Gastroesophageal sphincter (tissue), 4 donors: Measurements from ENCODE around the gene NOP16. TPM values are rescaled to one million over a fixed set of nuclear protein-coding genes. Genes with fewer than 3 reads are reported as not detected.
A peak's percentile ranks its signal among the peaks of the same experiment; 100 is the strongest.

Experiments
- ATAC-seq: fragments of 150-250 bp; one replicate; pipeline ENCODE4 v1.9.1; 2016; ENCODE audit warnings: mild to moderate bottlenecking, moderate library complexity
- H3K27ac ChIP-seq, 4 donors: fragments of 200-600 bp; sonication (generic) in 3 of 4; 1 replicate in 3 of 4; 2 replicates in 1 of 4; pipeline ENCODE4 v1.5.1; 2016 to 2019
- H3K27me3 ChIP-seq: fragments of 200-600 bp; sonication (generic); one replicate; pipeline ENCODE4 v1.5.1; 2019
- H3K36me3 ChIP-seq, 2 donors: fragments of 200-600 bp; sonication (generic); one replicate each; pipeline ENCODE4 v1.5.1; 2019; ENCODE audit warnings: control low read depth in 1 of 2
- H3K4me1 ChIP-seq, 3 donors: fragments of 200-600 bp; sonication (generic); 1 replicate in 2 of 3; 2 replicates in 1 of 3; pipeline ENCODE4 v1.5.1; 2016 to 2019; ENCODE audit warnings: control low read depth in 2 of 3
- H3K4me3 ChIP-seq, 2 donors: fragments of 200-600 bp; sonication (generic); one replicate each; pipeline ENCODE4 v1.5.1; 2019; ENCODE audit warnings: mild to moderate bottlenecking in 1 of 2, moderate library complexity in 1 of 2
- H3K9me3 ChIP-seq, 3 donors: fragments of 200-600 bp; sonication (generic); one replicate each; pipeline ENCODE4 v1.5.1; 2017 to 2019; ENCODE audit warnings: control low read depth in 2 of 3
- EP300 ChIP-seq: sonication (generic); formaldehyde crosslinking; IDR thresholded peaks from one replicate; pipeline ENCODE4 v1.6.1; 2017; ENCODE audit warnings: antibody characterized with exemption, mild to moderate bottlenecking
- POLR2A ChIP-seq, 2 donors: fragments of 450-650 bp; IDR thresholded peaks; one replicate each; pipeline ENCODE4 v1.6.1; 2017; ENCODE audit warnings: antibody characterized with exemption in 2 of 2, mild to moderate bottlenecking in 2 of 2, moderate library complexity in 1 of 2
- POLR2AphosphoS5 ChIP-seq: sonication (generic); formaldehyde crosslinking; IDR thresholded peaks from one replicate; pipeline ENCODE4 v1.6.1; 2017; ENCODE audit warnings: antibody characterized with exemption
- WGBS, 2 donors: methylation state at CpG; one replicate each; pipeline ENCODE4 v1.1.5; 2018; ENCODE audit warnings: low coverage in 1 of 2; 5-methylcytosine and 5-hydroxymethylcytosine counted together
- total RNA-seq, 4 donors: library from RNA; depleted of rRNA; stranded (reverse); fragments of >200 nt; gene quantifications; one replicate each; pipeline ENCODE4 v1.1.0, GENCODE V29; 2016
- TF ChIP-seq, protein P1 (sequence below), 4 experiments: fragments of 200-600 bp in 2 of 4; fragments of 450-650 bp in 2 of 4; sonication (generic) in 1 of 4; IDR thresholded peaks; one replicate each; pipeline ENCODE4 v1.5.1; 2017 to 2019; ENCODE audit warnings: antibody characterized with exemption in 4 of 4, mild to moderate bottlenecking in 2 of 4, moderate library complexity in 2 of 4

Gene NOP16
- total RNA-seq, 4 donors from 2014 or later = 9.1 to 22.3 (median 14.3) TPM

DNA sequence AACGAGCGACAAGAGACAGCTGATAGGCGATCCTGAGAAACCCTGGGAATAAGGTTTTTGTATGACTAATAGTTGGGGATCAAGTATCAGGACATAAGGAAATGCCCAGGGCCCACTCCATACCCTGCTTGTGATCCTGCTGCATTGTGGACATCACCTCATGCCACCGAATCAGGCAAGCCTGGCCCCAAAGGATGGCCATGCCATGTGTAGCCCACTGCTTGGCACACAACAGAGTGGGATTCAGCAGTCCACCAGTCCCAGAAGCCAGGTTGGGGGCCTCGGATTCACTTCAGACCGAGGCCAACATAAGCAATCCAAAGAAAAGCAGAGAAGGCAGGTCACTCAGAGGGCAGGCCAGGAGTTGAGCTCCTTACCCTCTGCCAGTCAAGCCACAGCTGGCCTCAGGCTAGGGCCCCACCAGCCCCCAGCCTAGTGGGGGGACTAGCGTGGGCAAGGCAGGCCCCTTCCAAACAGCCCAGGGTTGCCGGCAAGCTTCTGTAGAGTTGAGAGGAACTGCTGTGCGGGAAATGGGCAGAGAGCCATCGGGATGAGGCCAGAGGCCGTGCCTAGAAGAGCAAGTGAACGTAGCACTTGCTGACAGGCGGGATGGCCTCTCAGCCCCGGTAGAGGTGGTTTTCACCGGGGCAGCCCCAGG lies 5.0 kb downstream of the NOP16 start:
- Histone ChIP-seq H3K27me3 (no peaks in the 10 kb centered on the region), H3K4me1 (peaks cover 6 to 37% (median 7%) of the 10 kb centered on the region in 3 donors), H3K36me3 (peaks cover 0 to 40% of the 10 kb centered on the region in 2 donors), H3K9me3 (no peaks in the 10 kb centered on the region), H3K4me3 (no peak overlapping the region), H3K27ac (peak overlapping the region in 1 of 4 donors; percentile 83)
- ATAC-seq = no peak
- WGBS, 2 donors = 94% methylated on average over 9 of the region's 15 CpGs; no CpG with 5 or more reads in 1 of the 2 donors
- TF ChIP-seq, protein P1, sequence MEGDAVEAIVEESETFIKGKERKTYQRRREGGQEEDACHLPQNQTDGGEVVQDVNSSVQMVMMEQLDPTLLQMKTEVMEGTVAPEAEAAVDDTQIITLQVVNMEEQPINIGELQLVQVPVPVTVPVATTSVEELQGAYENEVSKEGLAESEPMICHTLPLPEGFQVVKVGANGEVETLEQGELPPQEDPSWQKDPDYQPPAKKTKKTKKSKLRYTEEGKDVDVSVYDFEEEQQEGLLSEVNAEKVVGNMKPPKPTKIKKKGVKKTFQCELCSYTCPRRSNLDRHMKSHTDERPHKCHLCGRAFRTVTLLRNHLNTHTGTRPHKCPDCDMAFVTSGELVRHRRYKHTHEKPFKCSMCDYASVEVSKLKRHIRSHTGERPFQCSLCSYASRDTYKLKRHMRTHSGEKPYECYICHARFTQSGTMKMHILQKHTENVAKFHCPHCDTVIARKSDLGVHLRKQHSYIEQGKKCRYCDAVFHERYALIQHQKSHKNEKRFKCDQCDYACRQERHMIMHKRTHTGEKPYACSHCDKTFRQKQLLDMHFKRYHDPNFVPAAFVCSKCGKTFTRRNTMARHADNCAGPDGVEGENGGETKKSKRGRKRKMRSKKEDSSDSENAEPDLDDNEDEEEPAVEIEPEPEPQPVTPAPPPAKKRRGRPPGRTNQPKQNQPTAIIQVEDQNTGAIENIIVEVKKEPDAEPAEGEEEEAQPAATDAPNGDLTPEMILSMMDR (IDR thresholded peaks at IDR 0.05) = no peak
- no peak for TF ChIP-seq EP300
- no peak for TF ChIP-seq POLR2A (IDR thresholded peaks at IDR 0.05)
- no peak for TF ChIP-seq POLR2AphosphoS5

- Histone ChIP-seq H3K4me3 (no peak overlapping the region), H3K9me3 (no peaks in the 10 kb centered on the region), H3K27ac (peak overlapping the region in 2 of 4 donors; percentile 80 to 83), H3K36me3 (peaks cover 0 to 40% of the 10 kb centered on the region in 2 donors), H3K27me3 (no peaks in the 10 kb centered on the region), H3K4me1 (peaks cover 5 to 31% (median 7%) of the 10 kb centered on the region in 3 donors)
- TF ChIP-seq EP300 (no peak), POLR2A (IDR thresholded peaks at IDR 0.05) (no peak), POLR2AphosphoS5 (no peak)
- TF ChIP-seq, protein P1 (IDR thresholded peaks at IDR 0.05) = no peak
- WGBS, 2 donors = 100% methylated on average over 1 of the region's 3 CpGs; no CpG with 5 or more reads in 1 of the 2 donors
- ATAC-seq = no peak
These were observed 5.7 kb downstream of the NOP16 start for GRCh38 chr5:176382721-176383120.

DNA sequence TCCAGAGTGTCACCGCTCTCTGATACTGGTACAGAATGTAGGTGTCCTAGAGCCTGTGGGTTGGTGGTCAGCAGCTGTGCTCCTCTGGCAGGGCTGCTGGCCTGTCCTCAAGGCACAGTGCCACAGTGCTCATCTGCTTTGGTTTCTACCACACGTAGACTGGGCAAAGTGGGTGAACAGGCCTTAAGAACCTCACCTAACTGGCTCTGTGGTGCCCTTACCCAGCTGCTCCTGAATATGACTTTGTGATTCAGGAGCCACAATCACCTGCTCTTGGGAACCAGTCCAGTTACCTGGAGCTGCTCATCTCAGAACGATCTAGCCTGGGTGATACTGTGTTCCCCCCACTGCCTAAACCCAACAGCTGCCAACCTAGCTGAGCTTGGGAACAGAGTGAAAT lies 6.4 kb downstream of the NOP16 start:
- TF ChIP-seq EP300 = no peak
- TF ChIP-seq, protein P1 (IDR thresholded peaks at IDR 0.05) = no peak
- no peak for TF ChIP-seq POLR2AphosphoS5
- no peak for TF ChIP-seq POLR2A (IDR thresholded peaks at IDR 0.05)
- H3K27ac ChIP-seq = peak overlapping the region; percentile 34 to 83 (median 80)
- no peaks in the 10 kb centered on the region for H3K9me3 ChIP-seq
- ATAC-seq = no peak
- no peak overlapping the region for H3K4me3 ChIP-seq
- no peaks in the 10 kb centered on the region for H3K27me3 ChIP-seq
- H3K4me1 ChIP-seq = peaks cover 0 to 23% (median 0%) of the 10 kb centered on the region in 3 donors
- 75% methylated on average over 1 of the region's 3 CpGs; no CpG with 5 or more reads in 1 of the 2 donors for WGBS, 2 donors
- peaks cover 0 to 40% of the 10 kb centered on the region in 2 donors for H3K36me3 ChIP-seq

GRCh38 chr5:176381423-176381822 lies 7.0 kb downstream of the NOP16 start:
- ATAC-seq = peak; percentile 75
- 22 to 41% methylated on average over 3 of the region's 3 CpGs for WGBS, 2 donors
- H3K4me3 ChIP-seq = no peak overlapping the region
- peaks cover 0 to 19% (median 0%) of the 10 kb centered on the region in 3 donors for H3K4me1 ChIP-seq
- no peaks in the 10 kb centered on the region for H3K9me3 ChIP-seq
- H3K36me3 ChIP-seq = peaks cover 0 to 40% of the 10 kb centered on the region in 2 donors
- peak overlapping the region; percentile 34 to 83 (median 80) for H3K27ac ChIP-seq
- H3K27me3 ChIP-seq = no peaks in the 10 kb centered on the region
- TF ChIP-seq POLR2AphosphoS5 (peak; percentile 48), EP300 (no peak)

- WGBS, 2 donors = 84 to 93% methylated on average over 3 of the region's 3 CpGs
These were observed 8.5 kb downstream of the NOP16 start for GRCh38 chr5:176379881-176380280.

More at GRCh38 chr5:176379881-176380280, 8.5 kb downstream of the NOP16 start:
- Histone ChIP-seq H3K27ac (no peak overlapping the region), H3K4me3 (no peak overlapping the region), H3K9me3 (no peaks in the 10 kb centered on the region), H3K36me3 (peaks cover 0 to 37% of the 10 kb centered on the region in 2 donors), H3K27me3 (no peaks in the 10 kb centered on the region), H3K4me1 (peaks cover 0 to 19% (median 0%) of the 10 kb centered on the region in 3 donors)
- no peak for TF ChIP-seq POLR2A (IDR thresholded peaks at IDR 0.05)
- TF ChIP-seq EP300 = no peak
- TF ChIP-seq, protein P1 (IDR thresholded peaks at IDR 0.05) = no peak
- TF ChIP-seq POLR2AphosphoS5 = no peak
- no peak for ATAC-seq
